Limb (tissue), 2 donors: ENCODE data around the gene AP1G2.
A peak's percentile ranks its signal among the peaks of the same experiment; 100 is the strongest.

Experiments used
- DNase-seq, 2 donors: peaks; one replicate each; pipeline ENCODE4 v3.0.0-alpha.2; 2016; ENCODE audit errors: extremely low spot score in 2 of 2

Gene AP1G2

GRCh38 chr14:23520899-23521533 is 46.6 kb downstream of the AP1G2 start:
- no peak for DNase-seq

- no peak for DNase-seq
These were observed 48.9 kb downstream of the AP1G2 start for GRCh38 chr14:23518709-23519108.

- DNase-seq: no peak
These were observed 49.8 kb downstream of the AP1G2 start for GRCh38 chr14:23517650-23518326.

DNA sequence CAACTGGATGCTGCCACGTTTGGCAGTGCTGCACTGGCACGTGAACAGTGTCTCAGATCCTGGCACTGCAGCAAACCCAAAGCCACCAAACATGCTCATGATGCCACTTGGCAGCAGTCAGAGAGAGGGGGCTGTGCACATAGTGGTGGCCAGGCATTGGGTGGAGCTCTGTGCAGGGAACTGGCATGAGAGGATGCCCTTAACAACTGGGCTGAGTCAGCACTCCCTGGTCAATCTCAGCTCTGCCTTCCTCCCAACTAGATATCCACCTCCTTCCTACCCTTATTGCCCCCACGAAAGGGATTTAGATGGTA is 53.0 kb downstream of the AP1G2 start:
- no peak for DNase-seq

DNA sequence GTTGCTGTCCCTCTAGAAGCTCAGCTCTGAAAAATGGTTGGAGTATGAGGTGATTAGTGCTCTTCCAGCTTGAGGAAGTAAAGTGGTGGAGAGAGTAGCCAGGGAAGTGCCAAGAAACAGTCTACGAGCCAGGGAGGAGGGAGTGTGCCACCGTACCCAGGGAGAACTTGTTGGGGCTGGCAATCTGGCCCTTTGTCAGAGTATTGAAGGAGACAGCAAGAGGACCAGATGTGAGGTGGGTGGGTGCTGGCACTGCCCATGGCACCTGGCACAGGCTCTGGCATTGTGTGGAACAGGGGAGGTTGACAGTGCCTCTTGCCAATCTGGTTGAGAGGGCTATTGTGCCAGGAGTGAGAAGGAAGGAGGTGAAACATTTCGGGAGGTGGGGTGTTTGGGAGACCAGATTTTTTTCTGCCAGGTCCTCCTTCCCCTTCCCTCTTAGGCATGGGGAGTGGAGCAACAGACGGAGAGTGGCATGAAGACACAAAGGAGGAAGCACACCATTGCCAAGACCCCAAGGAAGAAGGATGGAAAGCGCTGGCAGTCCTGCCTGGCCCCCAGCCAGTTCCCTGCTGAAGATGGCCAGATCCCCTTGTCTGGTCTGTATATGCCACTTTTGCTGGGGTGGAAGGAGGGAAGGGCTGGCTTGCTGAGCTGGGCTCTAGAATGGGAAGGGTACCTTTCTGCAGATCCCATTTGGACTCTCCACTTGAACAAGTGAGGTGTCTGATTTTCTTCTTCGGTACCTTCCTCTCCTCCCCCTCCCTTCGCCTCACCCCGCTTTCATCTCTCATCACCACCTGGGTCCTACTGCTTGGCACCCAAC is 53.6 kb downstream of the AP1G2 start:
- DNase-seq: peak in 1 of 2 donors; percentile 36

DNA sequence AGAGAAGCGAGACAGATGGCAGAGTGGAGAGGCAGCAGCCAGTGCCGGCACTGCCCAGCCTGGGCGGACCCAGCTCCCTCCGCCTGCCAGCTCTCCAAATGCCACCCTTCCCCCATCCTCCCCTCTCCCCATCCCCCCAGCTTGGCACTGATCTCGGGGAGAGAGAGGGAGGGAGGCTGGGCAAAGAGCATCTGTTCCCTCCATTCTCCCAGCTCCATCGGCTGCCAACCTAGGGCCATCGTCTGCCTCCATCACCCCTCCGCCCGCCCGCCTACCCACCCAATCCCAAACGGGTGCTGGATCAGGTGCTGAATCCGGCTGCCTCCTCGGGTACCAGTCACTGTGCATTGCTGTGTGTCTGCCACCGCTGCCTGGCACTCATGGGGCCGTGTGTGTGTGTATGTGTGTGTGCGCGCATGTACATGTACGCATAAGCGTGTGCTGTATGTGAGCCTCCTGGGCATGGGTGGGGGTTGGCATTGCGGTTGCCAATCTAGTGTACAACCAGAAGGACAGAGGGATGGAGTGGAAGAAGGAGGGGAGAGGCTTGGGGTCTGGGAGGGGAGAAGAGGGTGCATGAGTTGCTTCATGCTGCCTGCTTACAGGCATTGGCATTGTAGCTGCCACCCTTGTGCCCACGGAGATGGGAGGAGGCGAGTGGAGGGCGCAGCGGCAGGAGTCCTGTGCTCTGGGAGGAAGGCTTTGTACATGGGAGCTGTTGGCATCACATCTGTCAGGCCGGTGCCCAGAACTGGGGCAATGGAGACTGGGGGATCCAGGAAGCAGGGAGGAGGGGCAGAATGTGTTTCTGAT is 54.4 kb downstream of the AP1G2 start:
- DNase-seq: peak in 1 of 2 donors; percentile 72

- peak in 1 of 2 donors; percentile 55 for DNase-seq
These were observed 55.4 kb downstream of the AP1G2 start for GRCh38 chr14:23512156-23512555.
